HG03280 (cell line): Measurements from ENCODE around the gene TMEM178B.

Experiments used
- ATAC-seq: cut with Tn5 transposase; IDR thresholded peaks from one replicate; pipeline ENCODE4 v1.9.1; 2021; ENCODE audit warnings: mild to moderate bottlenecking, moderate library complexity; ENCODE audit not compliant: unreplicated experiment

Gene TMEM178B

DNA sequence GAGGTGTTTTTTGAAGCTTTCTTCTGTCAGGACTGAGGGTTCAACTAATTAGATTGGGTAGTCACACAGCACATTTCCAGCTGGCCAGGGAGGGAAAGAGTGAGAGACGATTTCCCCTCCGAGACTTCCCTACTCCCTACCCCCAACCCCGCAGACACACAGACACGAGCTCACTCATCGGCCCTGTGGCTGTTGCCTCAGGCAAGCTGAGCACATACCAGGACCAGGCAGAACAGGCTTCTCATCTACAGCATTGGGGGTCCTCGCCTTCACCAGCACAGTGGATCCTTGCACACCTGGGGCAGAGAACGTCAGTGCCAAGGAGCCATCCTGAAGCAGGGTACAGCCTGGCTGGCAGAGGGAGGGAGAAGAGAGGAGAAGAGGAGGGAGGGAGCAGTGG lies 144.1 kb downstream of the TMEM178B start:
- ATAC-seq = no peak

DNA sequence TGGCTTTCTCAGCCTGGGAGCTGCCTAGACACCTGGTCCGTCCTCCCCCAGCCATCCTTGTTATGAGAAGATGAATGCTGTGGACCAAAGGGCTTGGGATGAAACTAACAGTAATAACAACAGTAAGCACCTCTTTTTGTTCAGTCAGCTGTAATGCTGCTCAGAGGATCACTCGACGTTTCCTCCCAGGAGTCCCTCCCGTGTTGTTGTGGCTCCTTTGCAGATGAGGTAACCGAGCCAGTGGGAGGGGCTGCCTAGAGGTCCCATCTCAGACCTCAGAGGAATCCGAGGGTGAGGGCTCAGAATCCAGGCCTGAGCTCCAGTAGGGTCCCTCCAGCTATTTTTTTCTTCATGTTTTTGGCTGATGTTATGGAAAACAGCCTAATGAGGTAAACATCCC lies 145.1 kb downstream of the TMEM178B start:
- no peak for ATAC-seq

DNA sequence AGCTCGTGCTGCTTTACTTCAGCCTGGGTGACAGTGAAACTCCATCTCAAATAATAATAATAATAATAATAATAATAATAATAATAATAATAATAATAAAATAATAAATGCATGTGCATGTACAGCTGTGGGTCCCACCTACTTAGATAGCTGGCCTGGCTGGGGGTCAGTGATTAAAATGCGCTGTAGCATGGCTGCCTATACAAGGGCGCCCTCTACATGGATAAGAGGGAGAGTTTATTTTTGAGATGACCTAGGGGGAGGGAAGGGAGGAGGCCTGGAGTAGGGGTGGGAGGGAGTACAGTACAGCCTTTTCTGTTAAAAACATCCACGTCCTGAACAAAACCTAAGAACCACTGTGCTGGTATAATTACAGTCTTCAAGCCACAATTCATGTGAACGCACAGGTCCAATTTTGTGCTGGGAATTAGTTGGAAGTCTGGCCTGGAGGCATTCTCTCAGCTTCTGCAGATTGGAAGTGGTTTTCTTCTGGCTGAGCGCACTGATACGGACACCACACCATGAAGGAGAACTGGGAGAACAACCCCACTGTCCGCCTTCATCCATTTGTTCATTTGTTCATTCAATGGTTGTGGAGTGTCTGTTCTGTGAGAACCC lies 146.5 kb downstream of the TMEM178B start:
- ATAC-seq = no peak

DNA sequence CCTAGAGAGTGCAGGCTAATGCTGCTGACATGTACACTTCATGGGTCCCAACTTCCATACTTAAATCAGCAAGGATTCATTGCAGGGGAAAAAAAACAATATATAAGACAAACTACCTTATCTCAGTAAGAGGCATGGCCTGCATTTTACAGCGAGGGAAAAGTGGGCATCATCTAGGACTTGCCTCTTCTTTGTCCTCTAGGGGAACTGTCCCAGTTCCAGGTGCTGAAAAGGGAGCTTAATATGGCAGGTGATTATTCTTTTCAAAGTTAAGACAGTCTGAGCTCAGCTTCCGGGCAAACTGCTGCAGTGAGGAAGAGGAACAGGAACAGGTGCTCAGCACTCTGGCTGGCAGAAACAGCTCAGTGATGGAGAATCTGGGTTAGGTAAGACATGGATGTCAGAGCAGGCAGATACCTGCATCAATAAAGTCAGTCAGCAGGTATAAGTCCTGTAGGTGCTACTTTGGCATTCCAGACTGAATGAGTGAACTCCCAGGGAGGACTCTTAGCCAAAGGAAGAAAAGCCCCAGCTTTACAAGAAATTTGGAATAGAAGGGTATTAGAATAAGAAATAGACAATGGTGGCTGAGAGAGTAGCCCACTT lies 147.2 kb downstream of the TMEM178B start:
- no peak for ATAC-seq

DNA sequence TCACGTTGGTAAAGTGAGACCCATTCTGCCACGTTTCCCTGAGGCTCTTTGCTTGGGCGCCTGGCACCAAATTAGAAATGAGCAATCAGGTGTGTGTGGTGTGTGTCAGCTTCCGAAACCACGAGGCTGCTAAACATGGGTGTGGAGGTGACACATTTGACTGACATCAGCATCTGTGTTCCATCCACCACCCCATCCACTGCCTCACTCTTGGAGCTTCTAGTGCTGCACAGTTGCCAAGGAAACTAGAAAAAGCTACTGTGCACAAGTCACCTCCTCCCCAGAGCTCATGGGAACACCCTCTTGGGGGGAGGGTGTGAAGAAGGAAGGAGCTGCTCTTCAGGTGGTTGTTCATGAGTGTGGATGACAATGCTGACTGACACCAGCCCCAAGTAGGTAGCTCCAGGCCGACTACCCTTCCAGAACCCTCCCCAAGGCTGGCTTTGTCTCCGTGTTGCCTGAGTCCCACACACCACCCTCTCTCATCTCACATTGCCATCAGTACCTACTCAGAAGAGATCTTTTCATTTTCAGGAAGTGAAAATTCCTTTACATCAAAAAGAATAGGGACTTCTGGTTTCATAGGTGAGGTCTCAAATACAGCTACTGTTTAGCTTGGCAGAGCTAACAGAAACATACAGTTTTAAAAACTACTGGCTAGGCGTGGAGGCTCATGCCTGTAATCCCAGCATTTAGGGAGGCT lies 152.2 kb downstream of the TMEM178B start:
- ATAC-seq = no peak

DNA sequence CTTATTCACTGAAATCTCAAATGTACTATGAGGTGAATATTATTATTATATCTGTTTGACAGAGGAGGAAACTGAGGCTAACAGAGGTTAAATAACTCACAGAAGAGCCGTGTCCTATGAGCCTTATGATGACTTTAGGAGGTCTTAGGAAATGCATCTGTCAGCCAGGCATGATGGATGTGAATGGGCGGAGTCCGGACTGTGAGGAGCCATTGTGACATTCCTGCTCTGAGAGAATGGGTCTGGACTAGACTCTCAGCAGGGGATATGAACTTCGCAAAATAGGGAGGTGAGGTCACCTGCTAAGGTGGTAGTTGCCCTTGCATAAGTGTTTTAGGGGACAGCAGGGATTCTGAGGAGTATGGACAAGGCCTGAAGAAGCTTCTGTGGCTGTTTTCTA lies 153.6 kb downstream of the TMEM178B start:
- ATAC-seq = no peak

DNA sequence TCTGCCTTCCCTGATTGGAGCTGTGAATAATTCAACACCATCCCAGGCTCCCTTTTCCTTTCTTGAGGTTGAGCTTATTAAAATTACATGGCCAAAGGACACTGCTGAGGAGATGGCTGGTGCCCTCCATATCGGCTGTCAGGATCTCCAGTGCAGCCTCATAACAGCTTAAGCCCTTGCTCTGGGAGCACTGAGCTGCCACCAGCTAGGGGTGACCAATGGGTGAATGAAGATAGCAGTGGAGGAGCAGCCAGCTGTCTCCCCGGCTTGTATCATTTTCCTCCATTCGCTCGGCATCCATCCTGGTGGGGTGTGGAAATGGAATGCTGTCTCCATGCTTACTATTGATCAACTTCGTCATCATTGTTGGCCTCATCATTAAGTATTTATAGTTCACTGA lies 154.6 kb downstream of the TMEM178B start:
- ATAC-seq = no peak

DNA sequence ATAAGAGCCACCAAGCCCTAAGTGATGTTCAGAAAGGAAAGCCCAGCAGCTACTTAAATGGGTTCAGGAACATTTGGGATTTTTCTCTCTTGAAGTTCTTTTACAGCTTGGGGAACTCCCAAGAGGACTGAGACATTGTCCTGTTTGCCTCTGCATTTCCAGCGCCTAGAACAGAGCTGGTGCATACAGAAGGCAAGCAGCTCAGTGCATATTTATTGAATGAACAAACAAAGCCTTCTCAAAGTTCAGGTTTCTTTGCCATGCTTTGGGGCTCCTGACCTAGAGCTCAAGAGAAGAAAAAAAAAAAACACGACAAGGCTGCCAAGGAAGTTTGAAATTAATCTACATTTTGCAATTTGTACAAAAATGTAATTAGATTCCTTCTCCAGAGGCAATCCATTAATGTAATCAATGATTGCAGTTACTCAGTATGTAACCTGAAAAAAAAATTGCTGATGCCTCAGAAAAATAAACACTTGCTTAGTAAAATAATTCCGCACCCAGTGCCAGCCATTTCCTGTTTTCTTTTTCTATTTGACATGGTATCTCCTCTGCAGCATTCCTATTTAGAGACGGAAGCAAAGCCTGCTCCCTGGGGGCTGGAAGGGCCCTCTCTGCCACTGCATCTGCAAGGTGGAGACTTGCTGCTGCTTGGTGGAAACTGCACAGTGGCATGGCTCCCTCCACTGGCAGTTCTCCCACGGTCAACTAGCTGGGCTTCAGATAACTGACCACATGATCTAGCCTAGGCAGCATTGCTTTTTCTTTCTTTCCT lies 157.3 kb downstream of the TMEM178B start:
- ATAC-seq = no peak

DNA sequence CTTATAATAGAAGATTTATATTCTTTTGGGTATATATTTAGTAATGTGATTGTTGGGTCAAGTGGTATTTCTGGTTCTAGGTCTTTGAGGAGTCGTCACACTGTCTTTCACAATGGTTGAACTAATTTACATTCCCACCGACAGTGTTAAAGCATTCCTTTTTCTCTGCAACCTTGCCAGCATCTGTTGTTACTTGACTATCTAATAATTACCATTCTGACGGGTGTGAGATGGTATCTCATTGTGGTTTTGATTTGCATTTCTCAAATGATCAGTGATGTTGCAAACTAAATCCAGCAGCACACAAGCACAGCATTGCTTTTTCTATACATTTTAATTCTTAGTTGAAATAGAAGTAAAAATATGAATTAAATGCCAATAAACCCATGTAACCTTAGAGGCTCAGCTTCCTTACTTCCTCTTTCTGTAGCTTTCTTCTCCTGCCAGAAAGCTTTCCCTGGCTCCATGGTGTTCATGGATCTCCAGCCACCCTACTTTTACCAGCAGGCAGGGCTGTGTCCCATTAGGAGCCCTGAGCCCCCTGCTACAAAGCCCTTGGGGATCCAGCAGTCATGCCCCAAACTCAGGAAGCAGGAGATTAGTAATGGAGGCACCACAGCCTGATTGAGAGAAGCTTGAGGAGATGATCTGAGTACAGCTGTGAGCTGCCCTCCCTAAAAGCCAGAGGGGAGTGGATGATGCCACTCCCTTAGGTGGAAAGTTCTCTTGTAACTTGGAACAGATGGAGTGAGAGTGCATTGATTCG lies 158.6 kb downstream of the TMEM178B start:
- ATAC-seq = no peak

DNA sequence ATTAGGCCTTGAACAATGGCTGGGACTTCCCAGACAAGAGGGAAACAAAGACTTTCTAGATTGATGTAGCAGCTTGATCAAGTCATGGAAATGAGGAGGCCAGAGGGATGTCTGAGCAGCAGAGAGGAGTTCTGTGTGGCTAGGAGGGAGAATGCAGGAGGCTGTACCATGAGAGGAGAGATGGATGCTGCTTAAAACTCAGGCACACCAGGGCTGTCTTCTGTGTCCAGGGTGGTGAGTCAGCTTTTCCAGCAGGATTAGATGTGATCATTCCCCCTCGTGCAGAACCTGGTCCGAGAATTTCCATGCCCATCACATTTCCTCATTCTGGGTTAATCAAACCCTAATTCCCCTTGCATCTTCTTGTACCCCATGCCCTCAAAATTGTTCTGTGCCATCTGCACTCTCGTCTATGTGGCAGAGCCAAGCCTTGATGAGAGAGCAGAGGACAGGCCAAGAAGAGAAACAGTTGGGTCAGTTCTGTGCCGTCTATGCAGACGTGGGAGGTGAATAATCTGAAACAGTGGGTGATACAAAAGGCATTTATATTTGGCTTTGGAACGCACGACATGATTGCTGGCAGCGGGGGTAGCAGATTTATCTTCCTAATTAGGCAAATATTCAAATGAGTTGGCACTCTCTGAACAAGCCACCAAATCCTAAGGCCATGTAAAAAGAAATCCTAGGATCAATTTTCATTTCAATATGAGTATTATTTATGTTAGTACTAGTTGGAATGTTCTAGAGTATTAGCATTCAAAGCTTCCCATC lies 160.7 kb downstream of the TMEM178B start:
- ATAC-seq = no peak

DNA sequence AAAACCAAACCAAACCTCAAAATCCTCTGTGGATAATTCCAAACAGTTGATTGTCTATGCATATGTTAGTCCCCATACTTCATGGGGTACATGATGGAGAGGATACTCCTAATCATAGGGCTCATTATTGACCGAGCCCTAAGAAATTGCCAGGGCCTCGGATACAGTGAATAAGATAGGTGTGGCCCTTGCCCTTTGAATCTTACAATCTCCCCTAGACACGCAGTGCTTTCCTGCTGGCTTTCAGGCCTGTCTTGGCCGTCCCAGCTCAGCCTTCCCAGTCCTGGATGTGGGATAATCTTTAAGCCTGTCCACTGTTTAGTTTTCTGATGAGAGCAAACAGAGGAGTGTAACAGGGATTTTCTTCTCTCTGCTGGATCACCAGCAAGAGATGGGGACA lies 161.8 kb downstream of the TMEM178B start:
- no peak for ATAC-seq

DNA sequence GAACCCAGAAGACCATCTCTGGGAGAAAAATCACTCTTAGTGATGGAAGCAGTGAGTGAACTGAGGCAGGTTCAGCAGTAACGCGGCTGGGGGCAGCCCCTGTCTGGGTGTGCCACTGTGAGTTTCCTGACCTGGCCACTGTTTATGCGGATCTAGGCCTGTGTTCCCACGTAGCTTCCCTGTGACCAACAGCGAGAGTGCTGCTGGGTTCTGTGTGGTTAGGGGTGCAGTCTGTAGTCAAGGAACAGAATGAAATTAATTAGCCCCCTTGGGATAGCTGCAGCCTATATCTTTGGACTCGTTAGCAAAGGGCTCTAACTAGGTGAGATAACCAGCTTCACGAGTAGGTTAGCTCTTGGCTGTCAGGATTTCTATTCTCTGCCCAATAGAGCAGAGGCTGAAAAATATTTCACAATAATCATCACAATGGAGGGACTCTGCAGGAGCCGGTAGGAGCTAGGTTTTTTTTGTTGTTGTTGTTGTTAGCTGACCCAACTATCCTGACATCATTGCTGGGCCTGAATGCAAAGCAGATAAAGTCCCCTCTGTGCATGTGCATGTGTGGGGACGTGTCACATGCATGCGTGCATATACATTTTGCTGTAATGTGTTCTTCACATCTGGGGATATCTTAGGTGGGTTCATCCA lies 164.9 kb downstream of the TMEM178B start:
- ATAC-seq = no peak

DNA sequence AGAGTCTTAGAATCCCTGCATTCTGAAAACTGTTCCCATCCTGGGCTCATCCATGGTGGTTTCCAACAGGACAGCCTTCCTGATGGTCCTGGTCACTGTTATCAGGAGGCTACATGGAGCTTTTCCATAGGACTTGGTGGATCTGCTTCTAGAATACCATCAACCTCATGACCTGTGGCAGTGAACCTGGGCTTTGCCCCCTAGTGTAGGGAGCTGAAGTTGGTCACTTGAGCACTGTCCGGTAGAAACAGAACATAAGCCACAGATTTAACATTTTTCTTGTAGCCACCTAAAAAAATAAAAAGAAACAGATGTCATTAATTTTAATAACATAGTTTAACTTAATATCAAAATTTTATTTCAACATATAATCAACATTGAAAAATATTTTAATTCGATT lies 165.8 kb downstream of the TMEM178B start:
- no peak for ATAC-seq

DNA sequence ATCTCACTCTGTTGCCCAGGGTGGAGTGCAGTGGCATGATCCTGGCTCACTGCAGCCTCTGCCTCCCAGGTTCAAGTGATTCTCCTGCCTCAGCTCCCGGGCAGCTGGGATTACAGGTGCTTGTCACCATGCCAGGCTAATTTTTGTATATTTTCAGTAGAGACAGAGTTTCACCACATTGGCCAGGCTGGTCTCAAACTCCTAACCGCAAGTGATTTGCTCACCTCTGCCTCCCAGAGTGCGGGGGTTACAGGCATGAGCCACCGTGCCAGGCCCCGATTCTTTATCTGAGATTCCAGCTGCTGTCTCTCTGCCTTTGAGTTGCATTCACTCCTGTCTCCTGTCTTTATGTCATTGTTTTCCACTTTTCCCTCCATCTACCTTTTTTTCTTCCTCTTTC lies 168.7 kb downstream of the TMEM178B start:
- ATAC-seq = no peak

DNA sequence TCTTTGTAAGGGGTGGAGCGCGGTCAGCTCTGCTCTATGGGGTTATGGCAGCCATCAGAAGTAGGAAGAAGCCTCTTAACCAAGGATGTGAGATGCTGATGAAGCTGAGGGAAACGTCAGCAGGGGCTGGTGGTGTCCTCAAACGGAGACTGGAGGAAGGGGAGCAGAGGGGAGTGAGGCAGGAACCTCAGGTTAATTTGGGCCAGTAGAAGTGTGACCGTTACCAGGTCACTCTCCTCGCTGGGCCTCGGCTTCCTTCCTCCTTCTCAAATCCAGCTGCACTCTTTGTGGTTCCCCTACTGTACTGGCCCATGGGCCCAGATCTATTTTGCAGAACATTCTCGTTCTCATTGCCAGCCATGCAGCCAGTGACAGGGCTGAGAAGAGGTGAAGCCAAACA lies 169.5 kb downstream of the TMEM178B start:
- ATAC-seq = no peak

DNA sequence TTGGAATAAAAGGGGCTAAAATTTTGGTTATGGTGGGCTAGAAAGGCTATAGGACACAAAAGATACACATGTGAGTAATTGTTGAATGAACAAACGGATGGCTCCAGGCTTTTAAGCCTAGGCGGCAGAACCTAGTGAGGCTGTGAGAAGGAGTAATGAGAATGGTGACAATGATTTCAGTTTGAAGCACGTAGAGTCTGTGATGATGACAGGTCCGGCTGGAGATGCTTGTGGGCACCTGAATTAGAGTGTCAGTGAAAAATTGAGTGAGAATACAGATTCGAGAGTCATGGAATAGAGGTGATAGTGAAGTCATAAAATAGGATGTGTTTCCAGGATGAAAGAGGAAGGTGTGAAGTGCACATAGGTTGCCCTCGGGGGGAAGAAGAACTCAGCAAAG lies 170.6 kb downstream of the TMEM178B start:
- no peak for ATAC-seq

DNA sequence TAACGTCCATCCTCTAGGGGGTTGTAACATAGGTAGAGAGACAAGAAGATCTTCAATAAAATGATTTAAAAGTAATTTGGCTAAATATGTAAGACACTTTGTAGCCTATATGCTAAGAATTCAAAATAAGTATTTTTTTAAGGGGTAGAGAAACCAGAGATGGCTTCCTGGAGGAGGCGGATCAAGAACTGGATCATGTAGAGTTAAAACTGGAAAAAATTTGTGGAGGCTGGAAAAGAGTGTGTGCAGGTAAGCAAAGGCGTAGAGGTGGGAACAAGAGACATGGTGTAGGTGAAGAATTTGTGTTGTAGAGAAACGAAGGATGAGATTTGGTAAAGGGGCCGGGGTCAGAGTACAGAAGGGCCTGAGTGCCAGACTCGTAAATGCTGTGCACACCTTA lies 172.6 kb downstream of the TMEM178B start:
- ATAC-seq = no peak

DNA sequence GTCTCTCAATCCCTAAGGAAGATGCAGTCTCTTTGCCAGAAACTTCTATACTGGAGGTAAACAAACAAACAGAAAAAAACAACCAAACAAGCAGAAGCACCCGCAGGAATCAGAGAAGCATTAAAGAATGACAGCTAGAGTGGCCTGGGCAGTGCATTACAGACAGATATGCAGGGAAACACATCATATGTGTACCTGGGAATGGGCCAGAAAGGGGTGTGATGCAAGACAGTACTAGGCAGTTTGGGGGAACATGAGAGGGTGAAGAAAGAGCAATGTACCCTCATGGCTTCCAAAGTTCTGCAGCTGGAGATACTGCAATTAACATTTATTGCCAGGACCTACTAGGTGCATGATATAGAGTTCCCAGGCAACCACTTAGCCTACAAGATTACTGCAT lies 177.3 kb downstream of the TMEM178B start:
- no peak for ATAC-seq

DNA sequence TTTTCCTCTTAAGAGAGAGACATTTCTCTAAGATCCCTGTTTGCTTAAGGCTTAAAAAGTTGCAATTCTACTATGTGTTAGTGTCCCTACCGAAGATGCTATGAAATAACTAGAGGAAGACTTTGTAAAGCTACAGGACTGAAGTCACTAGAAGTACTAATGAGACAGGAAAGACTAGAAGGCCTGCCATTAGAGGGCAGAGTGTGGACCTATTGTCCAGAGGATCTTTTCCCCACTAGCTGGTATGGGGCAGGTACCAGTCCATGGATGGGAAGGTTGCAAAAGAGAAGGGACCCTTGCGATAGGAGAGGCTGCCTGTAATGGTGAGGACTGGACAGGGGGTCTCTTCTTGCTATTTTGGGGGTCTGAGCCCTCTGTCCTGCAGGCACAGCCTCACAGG lies 178.1 kb downstream of the TMEM178B start:
- ATAC-seq = no peak

DNA sequence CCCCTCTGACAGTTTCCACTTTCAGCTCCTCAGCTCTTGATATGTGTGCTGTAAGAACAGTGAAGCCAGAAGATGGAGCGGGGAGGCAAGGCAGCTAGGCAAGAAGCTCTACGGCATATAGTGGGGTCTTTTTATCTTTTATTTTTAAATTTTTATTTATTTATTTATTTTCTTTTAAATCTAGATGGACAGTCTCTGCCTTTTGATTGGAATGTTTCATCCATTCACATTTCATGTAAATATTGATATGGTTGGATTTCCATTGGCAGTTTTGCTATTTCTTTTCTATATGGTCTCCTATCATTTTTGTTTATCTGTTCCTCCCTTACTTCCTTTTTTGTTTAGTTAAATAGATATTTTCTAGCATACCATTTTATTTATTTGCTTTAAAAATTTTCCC lies 183.7 kb downstream of the TMEM178B start:
- ATAC-seq = no peak
